ENCODE data around the gene CLN6.
"Not testable (repeated sequence)": the region's sequence is repeated elsewhere in the genome, so short reads cannot be mapped to it uniquely, and the experiment has no call there.

CLN6 gene

GRCh38 chr15:68206711-68207151 is 22.8 kb downstream of the CLN6 start:
- DNase-seq (ENCODE audit: low spot score): no peak

DNA sequence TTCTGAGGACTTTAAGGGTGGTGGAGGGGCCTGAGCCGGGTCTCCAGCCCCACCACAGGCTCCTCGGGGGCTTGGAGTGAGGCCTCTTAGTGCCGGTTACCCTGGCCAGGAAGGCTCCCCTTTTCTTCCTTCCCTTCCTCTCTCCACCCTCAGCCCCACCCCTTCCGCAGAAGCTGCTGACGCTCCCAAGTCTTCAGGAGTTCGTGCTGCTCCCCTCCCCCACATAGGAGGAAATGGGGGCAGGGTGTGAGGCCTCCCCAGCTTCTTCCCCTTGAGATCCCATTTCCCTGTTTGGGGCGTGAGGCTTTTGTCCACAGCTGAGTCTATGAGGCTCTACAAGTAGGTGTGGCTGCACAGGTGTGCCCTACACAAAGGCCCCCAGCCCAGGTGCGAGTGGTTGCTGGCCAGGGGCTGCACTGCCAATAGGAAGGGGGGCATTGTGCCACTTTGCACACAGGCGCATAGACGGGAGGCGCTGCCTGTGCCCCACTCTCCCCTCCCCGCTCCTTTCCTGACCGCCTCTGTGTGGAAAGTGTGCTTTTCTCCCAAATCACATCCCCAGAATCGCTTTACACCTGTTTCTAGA is 23.5 kb downstream of the CLN6 start:
- DNase-seq (ENCODE audit: low spot score): no peak

DNA sequence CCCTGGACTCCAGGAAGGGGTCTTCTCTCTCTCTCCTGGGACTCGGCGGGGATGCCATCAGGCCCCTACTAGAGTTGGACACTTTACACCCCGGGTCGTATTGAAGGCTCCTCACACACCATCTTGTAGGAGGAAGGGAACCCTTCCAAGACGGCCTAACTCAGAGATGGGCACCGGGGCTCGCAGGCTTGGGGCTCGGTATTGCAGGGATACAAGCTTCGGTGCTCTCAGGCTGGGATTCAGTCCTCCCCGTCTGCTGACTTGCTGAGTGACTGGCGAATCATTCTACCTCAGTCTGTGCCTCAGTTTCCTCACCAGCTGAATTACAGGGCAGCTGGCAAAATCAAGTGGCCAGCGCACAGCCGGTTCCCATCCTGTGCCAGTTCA is 24.0 kb downstream of the CLN6 start:
- no peak for DNase-seq (ENCODE audit: low spot score)

DNA sequence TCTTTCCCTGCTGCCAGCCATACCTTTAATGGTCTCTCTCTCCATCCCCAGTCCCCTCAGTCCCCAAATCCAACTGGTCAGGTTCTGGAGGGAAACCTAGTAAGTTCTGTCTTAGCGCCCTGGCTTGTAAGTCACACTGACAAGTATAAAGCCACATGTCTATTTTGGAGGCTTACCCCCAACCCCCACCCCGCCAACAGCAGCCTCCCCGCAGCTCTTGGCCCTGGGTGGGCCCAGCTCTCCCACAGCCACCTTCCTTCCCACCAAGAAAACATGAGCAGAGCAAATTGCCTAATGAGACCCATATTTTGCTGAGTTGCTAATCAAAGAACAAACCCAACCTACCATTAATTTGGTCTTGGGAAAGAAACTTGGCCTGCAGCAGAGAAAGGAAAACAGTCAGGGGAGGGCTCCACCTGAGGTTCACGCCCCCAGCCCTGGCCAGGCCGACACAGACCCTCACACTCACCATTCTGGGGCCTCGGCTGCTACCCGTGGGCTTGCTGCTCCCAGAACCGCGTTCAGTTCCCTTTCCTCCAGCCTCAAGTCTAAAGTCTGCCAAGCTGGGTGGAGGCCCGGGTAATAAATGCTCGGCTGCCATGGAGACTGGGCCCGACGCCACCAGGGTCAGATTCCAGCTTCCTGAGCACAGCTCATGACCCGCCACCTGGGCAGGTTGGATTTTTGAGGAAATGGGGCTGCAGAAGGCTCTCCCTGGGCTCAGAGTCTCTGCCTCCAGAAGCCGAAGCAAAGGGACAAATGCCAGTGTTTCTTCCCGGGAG is 24.6 kb downstream of the CLN6 start, which contains the start of gene CALML4:
Gene CALML4, minus strand, starts transcription at position 557 of the 782 bp plus-strand sequence. Its CDS starts 85 bp downstream, at position 472.
- no peak for DNase-seq (ENCODE audit: low spot score)

DNA sequence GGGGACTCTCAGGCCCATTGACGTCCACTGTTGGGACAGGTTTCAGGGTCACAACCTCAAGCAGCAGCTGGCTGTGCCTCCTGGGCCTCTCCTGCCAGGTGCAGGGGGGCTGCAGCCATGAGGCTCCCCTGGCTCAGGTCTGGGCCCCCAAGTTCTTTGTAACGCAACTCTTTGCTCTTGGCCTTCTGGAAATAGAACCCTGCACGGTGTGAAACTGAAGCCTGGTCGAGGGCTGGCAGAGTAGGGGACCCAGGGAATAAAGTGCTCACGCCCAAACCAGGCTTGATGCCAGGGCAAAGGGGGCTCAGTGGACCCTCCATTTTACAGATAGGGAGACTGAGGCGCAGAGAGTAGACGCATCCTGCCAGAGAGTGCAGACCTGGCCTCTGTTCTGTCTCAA is 25.2 kb downstream of the CLN6 start:
- no peak for DNase-seq (ENCODE audit: low spot score)

- DNase-seq (ENCODE audit: low spot score): no peak
Observed at GRCh38 chr15:68203956-68204355, 25.6 kb downstream of the CLN6 start.

DNA sequence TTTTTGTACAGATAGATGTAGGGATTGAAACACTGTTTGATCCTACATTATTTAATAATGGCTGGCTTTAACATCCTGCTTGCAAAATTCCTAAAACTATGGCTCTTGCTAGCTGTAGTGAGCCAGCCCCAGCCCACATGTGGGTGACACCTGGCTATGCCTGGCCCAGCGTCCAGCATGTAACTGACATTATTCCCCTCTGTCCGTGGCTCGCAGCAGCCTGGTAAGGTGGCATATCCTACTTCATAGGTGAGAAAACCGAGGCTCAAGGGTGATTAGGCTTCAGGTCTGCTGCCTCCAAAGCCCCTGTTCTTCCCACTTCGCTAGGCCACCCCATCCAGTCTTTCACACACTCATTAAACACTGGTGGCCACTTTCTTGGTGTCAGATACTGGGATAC is 26.0 kb downstream of the CLN6 start:
- DNase-seq (ENCODE audit: low spot score): no peak

DNA sequence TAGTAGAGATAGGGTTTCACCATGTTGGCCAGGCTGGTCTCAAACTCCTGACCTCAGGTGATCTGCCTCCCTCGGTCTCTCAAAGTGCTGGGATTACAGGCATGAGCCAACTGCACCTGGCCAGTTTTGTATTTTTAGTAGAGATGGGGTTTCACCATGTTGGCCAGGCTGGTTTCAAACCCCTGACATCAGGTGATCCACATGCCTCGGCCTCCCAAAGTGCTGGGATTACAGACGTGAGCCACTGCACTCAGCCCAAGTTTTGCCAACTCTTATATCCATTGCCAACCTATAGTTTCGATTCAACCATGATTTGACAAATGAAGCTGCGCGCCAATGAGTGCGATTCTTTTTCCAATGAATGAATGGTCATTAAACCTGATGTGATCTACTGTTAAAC is 26.5 kb downstream of the CLN6 start:
- not testable (repeated sequence) for DNase-seq (ENCODE audit: low spot score)

- DNase-seq (ENCODE audit: low spot score): no peak
Observed at GRCh38 chr15:68201879-68202261, 27.7 kb downstream of the CLN6 start.

DNA sequence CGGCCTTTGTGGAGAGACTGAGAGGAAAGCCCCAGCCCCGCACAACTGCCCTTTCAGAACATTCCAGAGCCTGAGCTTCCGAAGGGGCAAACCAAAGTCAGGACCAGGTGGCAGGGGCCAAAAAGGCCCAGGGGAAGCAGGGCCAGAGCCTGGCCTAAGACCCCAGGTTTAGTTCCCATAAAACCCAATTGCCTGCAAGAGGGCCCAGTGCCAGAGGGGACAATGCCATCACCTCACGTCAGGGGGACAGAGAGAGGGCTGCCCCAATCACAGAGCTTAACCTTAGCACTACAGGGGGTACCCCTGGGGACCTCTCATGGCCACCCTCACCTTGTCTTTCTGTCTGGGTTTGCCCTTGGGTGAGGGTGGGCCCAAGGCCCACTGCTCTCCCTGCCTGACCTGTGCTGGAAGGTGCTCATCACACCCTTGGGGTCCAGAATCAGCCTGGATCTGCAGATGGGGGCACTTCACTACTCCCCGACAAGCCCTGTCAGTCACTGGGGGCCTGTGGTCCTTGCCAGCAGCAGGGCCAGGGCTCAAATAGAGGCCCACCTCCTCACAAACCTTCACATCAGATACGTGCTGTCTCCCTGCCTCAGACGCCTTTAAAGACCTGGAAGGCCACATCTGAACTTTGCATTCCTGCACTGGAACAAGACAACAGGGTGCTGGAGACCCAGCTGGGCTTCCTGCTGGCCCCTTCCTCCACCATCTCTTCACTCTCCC is 28.2 kb downstream of the CLN6 start:
- no peak for DNase-seq (ENCODE audit: low spot score)

DNA sequence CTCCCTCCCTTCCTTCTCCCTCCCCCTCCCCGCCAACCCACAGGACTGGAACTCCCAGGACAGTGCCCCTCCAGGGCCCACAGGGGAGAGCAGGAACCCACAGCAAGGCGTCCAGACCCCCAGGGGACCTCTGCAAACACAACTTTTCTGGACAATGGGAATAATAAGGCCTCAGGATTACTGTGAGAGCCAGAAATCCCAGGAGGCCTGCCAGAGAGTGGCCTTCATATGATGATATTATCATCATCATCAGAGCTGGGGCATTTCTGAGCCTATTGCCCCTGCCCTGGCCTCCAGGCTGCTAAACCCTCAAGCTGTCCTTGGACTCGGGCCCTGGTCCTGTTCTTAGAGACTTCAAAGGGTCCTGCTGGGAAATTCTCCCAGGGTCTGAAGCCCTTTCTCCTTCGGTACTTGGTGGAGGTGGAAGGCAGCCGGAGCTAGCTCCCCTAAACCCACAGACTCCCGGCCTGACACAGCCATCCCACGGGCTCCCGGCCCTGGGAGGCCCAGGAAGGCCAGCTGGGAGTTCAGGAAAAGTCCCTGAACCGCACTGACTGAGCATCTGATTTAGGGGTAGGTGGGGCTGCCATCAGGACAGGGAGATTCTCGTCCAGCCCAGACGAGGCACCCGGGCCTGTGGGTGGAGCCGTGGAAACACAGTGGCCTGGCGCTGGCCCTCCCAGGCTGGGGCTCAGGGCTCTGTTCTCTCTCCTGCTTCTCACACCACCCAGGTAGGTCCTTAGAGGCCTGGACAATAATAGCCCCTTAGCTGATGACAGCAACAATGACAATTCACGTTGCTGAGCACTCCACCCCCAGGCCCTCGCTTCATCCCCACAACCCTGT is 29.3 kb downstream of the CLN6 start:
- peak; percentile 35 for DNase-seq (ENCODE audit: low spot score)

- no peak for DNase-seq (ENCODE audit: low spot score)
Observed at GRCh38 chr15:68199340-68199739, 30.2 kb downstream of the CLN6 start.

- no peak for DNase-seq (ENCODE audit: low spot score)
Observed at GRCh38 chr15:68197661-68198437, 31.7 kb downstream of the CLN6 start.

DNA sequence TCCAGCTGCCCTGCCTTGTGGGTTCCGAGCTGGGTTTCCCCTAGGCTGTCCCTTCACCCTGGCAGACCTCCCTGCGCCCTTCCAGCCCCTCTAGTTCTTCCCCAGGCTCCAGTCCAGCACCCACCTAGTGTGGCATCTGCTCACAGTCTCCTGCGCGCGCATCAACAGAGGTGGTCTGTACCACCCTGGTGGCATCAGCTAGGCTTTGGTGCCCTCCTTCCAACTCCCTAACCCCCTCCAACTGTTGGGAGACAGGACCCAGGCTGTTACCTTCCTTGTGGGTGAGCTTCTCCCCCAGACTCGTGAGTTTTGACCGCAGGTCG is 32.4 kb downstream of the CLN6 start:
- no peak for DNase-seq (ENCODE audit: low spot score)

- DNase-seq (ENCODE audit: low spot score): no peak
Observed at GRCh38 chr15:68196445-68197169, 32.9 kb downstream of the CLN6 start.

GRCh38 chr15:68195336-68196112 is 34.0 kb downstream of the CLN6 start:
- DNase-seq (ENCODE audit: low spot score): no peak

- DNase-seq (ENCODE audit: low spot score): no peak
Observed at GRCh38 chr15:68192804-68193486, 36.6 kb downstream of the CLN6 start.

GRCh38 chr15:68192117-68192516 is 37.4 kb downstream of the CLN6 start:
- no peak for DNase-seq (ENCODE audit: low spot score)

DNA sequence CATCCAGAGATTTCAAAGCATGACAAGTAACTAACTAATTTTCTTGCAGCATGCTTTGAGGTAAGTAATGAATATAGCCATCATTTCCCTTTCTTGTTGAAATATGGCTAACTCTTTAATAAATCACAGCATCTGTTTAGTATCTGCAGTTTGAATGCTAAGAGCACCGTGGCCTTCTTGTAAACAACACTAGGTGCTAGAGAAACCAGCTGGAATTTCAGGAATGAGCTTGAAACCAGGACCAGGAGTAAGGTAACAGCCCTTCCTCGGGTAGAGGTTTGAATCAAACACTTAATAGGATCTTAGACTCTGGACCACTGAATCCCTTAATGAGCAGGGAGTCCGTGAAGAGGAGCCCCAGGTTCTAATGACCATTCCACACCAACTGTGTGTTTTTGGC is 38.0 kb downstream of the CLN6 start:
- DNase-seq (ENCODE audit: low spot score): no peak
